Activated CD8-positive, alpha-beta memory T cell treated with anti-CD3 and anti-CD28 coated beads, Interleukin-2, amount 50 U/mL, for 48 hours (primary cell): ENCODE results near the gene C14orf180.

Experiments used
- DNase-seq: peaks from one replicate; pipeline ENCODE4 v3.0.0-alpha.2; 2020

C14orf180 gene

DNA sequence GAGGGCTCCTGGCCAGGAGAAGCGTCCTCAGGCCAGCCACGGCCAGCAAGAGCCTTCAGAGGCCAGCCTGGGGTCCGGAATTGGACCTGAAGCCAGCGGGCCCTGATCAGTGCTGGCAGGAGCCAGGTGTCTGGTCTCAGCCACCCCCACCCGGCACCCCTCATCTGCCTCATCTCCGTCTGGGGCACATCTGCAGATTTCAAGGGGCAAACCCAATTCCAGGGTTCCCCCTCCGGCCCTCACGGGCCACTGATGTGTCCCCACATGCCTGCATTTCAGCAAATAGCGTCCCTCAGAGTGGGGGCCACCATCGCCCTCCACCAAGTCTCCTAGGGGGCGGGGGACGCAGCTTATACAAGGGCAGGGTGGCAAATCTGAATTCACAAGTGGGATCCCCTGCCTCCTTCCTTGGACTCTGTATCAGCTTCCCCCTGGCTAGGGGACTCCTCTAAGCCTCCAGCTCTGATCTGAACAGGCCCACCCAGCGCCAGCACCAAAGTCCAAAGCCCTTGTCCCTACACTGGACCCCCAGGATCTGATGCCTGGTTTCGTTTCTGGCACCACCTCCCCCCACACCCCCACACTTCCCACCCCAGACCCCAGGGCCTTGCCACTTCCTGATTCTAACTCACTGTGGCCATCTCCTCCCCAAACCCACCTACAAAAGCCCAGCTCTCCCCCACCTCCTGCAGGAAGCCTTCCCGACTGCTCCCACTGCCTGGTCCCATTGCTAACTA lies 14.9 kb downstream of the C14orf180 start:
- no peak for DNase-seq

DNA sequence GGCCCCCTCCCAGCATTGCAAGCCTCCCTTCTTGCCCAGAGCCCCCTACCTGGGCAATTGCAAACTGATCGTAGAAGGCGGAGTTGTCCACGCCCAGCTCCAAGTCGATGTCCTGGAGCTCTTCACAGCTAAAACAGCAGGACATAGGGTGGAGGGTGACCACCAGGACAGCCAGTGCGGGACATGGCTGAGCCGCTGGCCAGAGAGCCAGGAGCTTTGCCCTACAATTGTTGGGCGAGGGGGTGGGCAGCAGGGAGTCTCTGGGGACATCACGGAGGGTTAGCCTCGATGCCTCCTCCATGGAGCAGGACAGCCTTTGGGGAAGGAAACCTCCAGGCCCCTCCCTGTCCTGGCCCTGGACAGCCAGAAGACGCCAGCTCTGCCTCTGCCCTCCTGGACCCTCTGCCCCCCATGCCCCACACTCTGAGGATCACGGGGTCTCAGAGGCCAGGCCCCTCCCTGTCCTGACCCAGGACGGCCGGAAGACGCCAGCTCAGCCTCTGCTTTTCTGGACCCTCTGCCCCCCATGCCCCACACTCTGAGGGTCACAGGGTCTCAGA lies 15.6 kb downstream of the C14orf180 start:
- no peak for DNase-seq

DNA sequence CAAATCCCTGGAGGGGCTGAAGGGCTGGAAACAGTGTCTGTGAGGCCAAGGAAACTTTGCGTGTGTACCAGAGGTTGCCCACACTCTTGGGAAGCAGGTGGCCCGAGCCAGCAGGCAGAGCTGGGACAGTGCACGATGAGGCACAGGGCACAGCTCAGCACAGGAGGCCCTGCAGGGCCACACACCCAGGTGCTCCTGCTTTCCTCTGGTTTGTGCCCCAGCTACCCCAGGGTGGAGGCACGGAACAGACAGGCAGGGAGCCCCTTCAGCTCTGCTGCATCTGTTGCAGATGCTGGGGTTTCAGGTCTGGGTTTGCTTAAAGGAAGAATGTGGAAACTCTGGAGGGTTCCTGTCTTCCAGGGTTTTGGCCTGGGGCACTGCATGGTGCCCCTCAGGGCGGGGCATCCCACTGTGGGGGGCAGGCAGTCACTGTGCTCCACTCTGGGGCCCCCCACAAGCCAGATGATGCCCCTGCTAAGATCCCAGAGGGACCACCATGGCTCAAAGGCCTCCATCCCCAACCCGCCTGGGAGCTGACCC lies 16.4 kb downstream of the C14orf180 start:
- DNase-seq, result no peak

DNA sequence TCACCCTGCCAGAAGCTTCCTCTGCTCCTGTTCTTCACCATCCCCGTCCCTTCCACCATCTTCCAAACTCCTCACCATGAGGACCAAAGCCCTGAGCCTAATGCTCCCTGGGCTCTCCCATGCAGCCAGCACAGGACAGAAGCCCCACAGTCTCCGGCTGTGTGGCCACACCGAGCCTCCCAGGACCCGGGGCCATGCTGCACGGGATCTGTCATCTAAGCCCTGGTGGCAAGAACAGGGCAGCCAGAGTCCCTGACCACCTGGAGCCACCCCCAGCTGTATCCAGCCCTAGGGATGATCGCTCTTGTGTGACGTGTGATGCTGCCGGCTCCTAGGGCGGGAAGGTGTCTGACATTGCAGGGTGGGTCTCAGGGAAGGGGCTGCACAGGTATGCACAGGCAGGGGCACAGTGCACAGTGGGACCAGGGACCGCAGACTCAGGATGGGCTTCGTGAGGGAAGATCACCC lies 16.9 kb downstream of the C14orf180 start:
- DNase-seq, result no peak

DNA sequence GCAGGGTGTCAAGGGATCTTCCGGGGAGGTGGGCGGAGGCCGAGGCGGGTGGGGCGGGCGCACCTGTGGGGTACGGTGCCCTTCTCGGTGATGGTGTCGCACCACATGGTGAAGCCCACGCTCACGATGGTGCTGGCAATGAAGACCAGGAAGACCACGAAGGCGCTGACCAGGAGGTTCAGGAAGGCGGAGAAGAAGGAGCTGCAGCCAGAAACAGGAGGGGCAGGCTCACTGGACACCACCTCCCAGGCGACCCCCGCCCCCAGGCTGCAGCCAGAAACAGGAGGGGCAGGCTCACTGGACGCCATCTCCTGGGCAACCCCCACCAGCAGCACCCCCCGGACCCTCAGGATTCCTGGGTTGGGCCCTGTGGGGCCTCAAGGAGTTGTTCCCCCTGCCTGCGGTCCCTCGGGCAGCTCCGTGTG lies 17.4 kb downstream of the C14orf180 start:
- DNase-seq, result no peak

DNA sequence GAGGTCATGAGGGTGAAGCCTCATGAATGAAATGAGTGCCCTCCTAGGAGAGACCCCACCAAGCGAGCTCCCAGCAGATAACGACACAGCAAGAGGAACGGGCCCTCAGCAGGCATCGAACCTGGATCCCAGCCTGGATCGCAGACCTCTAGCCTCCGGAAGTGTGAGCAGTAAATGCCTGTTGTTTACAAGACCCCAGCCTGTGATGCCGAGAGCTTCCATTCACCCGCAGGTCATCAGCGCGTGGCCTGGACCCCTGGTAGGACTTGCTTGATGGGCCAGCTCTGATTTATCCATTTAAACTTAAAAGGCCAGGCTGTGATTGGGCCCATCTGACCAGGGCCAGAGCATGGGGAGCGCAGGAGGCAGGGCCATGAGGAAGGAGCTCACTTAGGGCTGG lies 18.0 kb downstream of the C14orf180 start:
- no peak for DNase-seq

DNA sequence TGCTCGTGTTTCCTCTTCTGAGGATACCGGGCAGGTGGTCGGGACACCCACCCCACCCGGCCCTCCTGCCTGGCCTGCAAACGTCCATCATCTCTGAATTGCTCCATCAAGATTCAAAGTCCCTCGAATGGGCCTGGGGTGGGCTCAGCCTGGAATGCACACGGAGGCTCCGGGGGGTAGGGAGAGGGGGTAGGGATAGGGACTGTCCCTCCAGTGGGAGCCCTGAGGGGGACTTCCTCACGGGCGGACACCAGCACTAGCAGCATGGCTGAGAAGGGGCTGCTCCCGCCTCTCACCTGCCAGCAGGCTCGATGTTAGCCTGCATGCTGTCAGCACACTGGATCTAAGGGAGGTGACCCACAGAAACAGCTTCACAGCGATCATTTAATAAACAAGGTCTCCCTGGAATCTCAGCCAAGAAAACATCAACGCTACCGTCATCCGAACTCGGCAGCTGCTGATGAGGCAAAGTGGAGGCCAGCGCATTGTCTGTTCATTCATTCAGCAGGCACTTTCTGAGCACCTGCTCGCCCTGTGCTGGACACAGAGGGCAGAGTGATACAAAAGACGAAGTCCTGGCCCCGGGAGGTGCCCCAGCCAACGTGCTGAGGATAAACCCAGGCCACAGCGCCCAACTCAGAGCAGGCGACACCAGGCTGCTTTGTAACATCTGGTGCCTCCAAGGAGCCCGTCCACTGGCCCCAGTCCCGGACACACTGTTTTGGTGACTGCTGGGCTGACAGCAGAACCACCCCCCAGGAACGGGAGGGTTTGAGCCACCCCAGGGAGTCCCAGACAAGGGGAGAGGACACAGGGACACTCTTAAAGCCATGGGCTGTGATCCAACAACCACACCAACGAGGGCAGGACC lies 18.7 kb downstream of the C14orf180 start:
- no peak for DNase-seq

DNA sequence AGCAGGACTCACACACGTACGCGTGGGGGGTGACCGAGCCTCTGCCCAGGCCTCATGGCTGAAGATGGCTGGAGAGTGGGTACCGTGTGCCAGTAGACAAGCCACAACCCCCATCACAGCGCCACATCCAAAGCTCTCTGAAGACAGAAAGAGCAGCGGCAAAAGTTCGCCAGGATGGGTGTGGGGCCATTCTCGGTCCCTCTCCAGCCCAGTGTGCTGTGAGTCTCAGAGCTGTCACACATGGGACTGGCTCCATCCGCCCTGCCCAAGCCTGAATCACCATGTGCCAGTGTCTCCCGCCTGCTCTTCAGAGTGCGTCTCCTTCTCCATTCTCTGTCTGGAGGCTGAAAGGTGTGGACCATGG lies 19.3 kb downstream of the C14orf180 start:
- no peak for DNase-seq

DNA sequence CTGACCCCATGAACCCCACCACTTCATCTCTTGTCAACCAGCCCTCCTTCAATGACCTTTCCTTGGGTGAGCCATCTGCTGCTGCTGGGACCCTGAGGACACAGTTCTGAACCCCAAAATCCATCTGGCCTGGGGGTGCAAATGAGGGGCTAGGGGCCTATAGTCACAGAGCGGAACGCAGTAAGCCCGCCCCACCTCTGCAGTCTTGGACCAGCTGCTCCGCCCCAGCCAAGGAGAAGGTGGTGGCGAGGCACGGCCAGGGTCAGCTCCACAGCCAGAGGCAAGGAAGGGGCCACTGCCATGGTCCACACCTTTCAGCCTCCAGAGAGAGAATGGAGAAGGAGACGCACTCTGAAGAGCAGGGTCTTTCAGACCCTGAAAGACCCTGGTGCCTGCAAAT lies 19.9 kb downstream of the C14orf180 start:
- no peak for DNase-seq

DNA sequence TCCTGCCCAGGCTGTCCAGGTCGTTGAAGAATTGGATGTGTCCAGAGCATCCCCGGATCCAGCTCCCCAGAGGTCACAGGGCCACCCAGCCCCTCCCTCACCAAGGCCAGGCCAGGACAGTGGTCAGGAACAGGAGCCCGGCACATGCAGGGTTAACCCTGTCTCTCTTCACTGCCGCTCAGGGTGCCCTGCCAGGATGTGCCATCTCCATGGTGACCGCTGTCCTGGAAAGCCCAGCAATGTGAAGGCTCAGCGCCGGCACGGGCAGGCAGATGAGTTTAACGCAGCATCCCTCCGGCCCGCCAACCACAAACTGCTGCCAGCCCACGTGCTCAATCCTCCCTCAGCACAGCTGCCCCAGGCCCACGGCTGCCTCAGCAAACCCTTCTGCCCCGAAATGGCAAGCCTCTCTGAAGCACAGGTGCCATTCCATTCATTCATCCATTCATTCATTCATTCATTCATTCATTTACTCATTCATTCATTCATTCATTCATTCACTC lies 20.6 kb downstream of the C14orf180 start:
- no peak for DNase-seq

DNA sequence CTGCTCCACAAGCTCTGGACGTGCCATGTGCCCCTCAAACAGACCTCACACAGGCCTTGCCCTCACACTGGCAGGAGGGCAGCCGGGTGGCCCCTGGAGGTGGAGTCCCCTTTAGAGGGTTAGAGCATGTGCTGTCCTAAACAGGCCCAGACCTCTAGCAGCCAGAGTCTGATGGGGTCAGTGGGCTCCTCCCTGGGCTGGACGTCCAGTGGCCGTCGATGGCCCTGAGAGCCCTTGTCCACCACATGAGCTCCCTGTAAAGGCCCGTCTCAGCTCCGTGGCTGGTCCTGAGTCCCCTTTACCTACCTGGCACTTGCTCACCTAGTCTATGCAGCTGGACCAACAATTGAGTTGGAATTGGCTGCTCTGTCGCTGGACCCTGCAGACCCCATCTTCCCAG lies 21.2 kb downstream of the C14orf180 start:
- DNase-seq, result no peak

DNA sequence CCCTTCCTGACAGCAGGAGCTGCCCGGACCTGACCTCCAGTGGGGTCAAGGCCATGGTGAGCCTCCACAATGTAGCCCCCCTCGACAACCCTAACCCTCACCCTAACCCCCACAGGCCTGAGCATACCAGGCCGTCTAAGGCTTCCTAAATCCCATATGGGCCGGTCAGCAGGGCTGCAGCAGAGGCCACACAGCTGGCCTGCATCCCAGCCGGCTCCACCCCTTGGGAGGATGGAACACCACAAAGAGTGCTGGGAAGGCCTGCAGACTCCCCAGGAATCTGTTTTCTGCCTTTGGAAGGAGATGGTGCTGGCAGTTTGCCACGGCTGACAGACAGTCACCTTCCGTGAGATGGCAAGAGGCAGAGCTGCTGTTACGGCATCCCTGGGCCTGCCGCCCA lies 22.2 kb downstream of the C14orf180 start:
- DNase-seq, result no peak

DNA sequence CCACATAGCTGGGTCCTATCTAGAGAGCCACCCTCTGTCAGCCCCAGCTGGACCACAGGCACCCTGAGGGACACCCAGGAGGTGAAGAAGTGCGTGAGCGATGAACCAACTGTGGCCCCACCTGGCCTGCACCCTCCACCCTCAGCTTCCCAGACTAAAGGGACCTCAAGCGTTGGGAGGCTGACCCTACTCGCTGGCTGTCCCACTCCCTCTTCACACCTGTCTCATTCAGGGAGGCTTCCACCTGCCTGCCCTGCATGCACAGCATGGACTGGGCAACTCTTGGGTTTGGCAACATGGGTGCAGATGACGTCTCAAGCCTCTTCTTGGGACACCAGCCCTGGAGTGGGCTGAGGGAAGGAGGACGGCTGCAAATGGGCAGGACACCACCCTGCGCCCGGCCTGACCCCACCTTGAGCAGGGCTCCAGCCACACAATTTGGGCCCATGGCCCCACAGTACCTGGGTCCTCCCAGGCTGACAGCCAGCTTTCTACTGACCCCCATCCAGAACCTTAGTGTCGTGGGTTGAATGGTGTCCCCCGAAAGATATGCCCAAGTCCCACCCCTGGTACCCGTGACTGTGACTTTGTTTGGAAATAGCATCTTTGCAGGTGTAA lies 22.9 kb downstream of the C14orf180 start:
- DNase-seq, result no peak

DNA sequence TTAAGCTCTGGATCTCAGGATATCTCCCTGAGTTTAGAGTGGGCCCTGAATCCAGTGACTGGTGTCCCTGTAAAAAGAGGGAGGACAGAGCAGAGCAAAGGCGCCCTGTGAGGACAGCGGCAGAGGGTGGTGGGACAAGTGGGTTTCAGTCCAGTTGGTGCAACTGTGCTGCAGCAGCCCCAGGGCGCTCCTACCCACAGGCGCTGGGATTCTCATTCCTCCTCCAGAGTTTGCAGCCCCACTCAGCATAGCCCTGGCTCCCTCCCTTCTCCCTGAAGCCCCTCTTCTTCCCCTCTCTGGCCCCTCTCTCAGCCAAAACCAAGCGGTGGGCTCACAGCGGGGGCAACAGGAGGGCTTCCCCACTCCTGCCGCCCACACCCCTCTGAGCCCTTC lies 23.4 kb downstream of the C14orf180 start:
- no peak for DNase-seq

DNA sequence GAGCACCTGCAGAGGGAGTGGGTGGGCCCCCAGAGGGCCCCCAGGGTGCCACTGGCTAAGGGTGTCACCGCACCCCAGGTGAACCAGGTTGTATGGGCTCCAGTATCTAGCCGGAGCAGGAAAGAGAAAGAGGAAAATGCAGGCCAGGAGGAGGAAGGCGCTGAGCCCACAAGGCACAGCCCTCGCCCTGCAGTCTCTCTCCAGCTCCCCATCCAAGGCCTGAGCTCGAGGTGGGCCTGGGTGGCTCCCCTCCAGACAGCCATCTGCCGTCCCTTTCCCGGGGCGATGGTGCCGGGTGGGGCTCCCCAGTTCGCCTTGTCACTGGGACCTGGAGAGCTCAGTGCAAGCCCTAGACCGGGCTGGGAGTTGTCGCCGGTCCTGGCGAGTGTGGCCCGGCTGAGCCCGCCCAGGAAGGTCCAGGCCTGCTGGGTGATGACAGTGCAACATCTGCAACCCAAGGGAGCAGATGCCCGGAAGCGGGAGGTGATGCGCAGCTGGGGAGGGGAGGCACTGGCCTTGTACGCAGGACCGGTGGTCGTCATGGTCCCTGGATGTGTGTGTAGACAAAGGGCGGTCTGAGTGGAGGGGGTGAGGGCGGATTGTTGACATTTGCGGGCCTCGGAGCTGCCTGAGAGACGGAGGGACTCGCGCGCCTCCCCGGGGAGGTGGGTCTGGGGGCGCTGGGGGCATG lies 24.3 kb downstream of the C14orf180 start:
- DNase-seq, result no peak

DNA sequence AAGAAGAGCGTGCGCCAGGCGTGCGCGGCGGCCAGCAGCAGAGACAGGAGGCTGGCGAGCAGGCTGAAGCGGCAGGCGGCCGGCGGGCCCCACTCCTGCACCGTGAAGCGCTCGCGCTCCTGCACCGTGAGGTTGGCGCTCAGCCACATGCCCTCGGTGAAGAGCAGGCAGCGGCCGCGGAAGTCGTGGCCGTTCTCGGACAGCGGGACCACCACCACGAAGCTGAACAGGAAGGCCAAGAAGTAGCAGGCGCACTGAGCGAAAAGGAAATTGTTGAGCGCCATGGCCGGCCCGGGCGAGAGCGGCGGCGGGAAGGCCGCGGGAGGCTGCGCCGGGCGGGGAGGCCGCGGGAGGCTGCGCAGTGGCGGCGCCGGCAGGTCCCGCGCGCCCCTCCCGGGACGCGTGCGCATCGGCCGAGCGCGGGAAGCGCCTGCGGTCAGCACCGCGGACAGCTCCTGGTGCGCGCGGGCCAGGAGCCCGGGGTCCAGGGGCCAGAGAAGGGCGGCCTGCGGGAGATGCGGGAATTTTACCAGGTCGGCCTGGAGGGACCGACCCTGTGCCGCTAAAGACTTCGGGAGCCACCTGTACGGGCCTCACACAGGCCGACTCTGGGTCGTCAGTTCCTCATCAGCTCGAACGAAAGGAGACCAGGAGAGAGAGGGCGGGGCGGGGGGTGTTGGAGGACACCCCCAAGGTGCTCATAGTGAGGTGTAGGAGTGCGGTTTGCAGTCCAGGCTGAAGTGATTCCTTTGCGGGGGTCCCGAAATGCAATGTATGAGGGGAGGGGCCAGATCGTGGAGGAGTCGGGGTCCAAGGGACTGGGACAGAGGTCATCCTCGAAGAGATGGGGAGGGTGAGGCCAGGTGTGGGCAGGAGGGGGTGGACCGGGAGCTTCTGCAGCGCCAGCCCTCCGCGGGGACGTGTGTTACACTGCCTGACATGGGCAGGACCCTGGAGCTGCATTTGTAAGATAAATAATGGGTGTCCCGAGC lies 25.2 kb downstream of the C14orf180 start, which contains the start of gene TMEM179:
TSS of gene TMEM179 (minus strand) at position 315 of the 992 bp plus-strand sequence. CDS start at position 284, 31 bp downstream.
- no peak for DNase-seq

DNA sequence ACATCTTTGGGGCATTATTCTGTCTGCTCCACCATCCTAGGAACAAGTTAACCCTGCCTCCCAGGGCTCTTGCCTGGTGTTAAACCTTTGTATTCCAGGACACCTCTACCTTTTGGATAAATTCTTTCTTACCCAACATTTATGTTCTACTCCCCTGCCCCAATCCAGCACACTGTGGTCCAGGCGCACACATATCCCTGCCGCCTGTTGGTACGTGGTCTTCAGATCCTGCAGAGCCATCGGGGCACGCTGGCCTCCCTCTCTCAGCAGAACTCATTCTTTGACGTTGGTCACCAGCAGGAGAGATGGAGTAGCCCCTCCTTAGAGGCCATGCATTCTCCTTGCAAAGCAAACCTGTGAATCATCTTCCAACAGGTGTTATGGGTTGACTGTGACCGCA lies 30.1 kb downstream of the C14orf180 start:
- DNase-seq, result no peak

DNA sequence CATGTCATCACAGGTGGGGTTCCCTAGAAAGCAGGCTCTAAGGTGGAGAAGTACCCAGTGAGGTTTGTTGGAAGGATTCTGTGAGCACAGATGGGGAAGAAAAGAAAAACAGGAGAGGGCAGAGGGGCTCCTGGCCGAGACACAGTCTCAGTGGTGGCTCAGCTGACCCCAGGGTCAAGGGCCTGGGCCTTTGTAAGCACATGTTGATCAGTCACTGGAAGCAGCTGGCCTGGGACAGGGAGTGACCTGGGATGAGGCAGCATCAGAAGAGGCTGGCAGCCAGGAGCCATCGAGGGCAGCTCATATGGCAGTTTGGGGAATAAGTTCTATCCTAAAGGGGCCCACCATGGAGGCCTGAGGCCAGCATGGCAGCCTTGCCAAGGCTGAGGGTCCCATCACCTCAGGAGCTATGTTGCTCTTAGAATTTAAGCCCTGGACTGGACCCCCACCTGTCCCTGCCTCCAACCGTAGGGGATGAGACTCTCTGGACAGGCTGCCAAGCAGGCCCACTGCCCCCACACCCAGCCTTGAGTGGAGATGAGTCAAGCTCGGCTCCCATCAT lies 31.3 kb downstream of the C14orf180 start:
- no peak for DNase-seq

DNA sequence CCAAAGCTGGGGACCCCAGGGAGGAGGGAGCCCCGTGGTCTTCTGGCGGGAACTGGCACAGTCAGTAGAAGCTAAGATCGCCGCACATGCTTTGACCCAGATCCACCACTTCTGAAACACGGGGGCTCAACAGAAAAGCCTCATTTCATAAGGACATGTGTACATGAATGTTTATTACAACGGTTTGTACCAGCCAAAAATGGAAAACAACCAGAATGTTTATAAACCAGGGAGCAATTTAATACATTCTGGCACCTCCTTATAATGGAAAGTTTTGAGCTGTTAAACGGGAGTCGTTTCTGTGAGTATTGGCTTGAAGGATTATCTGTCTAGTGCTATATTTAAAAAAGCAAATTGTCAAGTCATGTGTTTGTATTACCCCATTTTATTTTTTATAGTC lies 32.3 kb downstream of the C14orf180 start:
- no peak for DNase-seq

DNA sequence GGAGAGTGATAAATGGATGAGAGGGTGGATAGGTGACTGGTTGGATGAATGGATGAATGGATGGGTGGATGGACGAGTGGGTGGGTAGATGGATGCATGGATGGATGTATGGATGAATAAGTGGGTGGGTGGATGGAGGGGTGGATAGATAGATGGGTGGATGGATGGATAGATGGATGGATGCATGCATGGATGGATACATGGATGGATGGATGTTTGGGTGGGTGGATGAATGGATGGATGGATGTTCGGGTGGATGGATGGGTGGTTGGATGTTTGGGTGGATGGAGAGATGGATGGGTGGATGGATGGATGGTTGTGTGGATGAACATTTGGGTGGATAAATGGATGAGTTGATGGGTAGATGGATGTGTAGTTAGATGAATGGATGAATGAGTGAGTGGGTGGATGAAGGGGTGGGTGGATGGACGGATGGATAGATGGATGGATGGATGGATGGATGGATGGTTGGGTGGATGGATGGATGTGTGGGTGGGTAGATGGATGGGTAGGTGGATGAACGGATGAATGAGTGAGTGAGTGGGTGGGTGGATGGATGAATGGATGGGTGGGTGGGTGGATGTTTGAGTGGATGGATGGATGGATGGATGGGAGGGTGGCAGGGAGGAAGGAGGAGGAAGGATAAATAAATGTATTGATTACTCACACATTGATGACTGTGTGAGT lies 34.7 kb downstream of the C14orf180 start:
- no peak for DNase-seq
